PC-3 (cell line): ENCODE measurements around the gene ZNF541. TPM values are rescaled to one million over a fixed set of nuclear protein-coding genes. Genes with fewer than 3 reads are reported as not detected.

Source experiments
- ATAC-seq: fragments of 200-7000 bp; cut with Tn5 transposase; 2 replicates; pipeline ENCODE4 v1.9.1; 2020; ENCODE audit warnings: mild to moderate bottlenecking, moderate library complexity
- BruUV-seq: library from RNA; stranded (reverse); fragments of 400-500 nt; replicated peaks from 2 replicates; lab custom pipeline; 2021; lab: Mats Ljungman, UMichigan
- CTCF ChIA-PET: fragments of 300-600 bp; sonication (Branson Sonifier 250); formaldehyde crosslinking; loops from one replicate; lab custom pipeline; 2022; ENCODE audit warnings: antibody characterized with exemption; lab: Charles Lee
- POLR2A ChIA-PET: fragments of 300-600 bp; sonication (Branson Sonifier 250); formaldehyde crosslinking; loops from one replicate; lab custom pipeline; 2022; ENCODE audit warnings: antibody characterized with exemption; ENCODE audit not compliant: unreplicated experiment; lab: Charles Lee
- DNase-seq: peaks from one replicate; pipeline ENCODE4 v3.0.0-alpha.2; 2015
- H2AFZ ChIP-seq: fragments of 300-600 bp; sonication (generic); 2 replicates; pipeline ENCODE4 v1.6.0; 2016; ENCODE audit warnings: antibody characterized with exemption, low read length
- H3F3A ChIP-seq: fragments of 300-600 bp; sonication (generic); one replicate; pipeline ENCODE4 v1.6.0; 2017; ENCODE audit warnings: antibody characterized with exemption, low read length, control low read depth, mild to moderate bottlenecking; ENCODE audit not compliant: unreplicated experiment
- H3K27ac ChIP-seq: fragments of 300-600 bp; sonication (generic); 2 replicates; pipeline ENCODE4 v1.5.1; 2016; ENCODE audit warnings: mild to moderate bottlenecking, low read length
- H3K27me3 ChIP-seq: fragments of 300-600 bp; sonication (generic); 2 replicates; pipeline ENCODE4 v1.6.1; 2016; ENCODE audit warnings: low read length, mixed read lengths
- H3K36me3 ChIP-seq: fragments of 300-600 bp; sonication (generic); 2 replicates; pipeline ENCODE4 v1.6.1; 2016; ENCODE audit warnings: low read depth, mixed run types, low read length, mixed read lengths
- H3K4me1 ChIP-seq: fragments of 300-600 bp; sonication (generic); 2 replicates; pipeline ENCODE4 v1.5.1; 2016; ENCODE audit warnings: low read length; ENCODE audit not compliant: insufficient read depth
- H3K4me2 ChIP-seq: fragments of 300-600 bp; sonication (generic); 2 replicates; pipeline ENCODE4 v1.6.0; 2016; ENCODE audit warnings: low read length
- H3K4me3 ChIP-seq: fragments of 300-600 bp; sonication (generic); 2 replicates; pipeline ENCODE4 v1.5.1; 2016; ENCODE audit warnings: mild to moderate bottlenecking, low read length, mixed read lengths
- H3K79me2 ChIP-seq: fragments of 300-600 bp; sonication (generic); 2 replicates; pipeline ENCODE4 v1.6.1; 2017; ENCODE audit warnings: low read length, mixed read lengths
- H3K9ac ChIP-seq: fragments of 300-600 bp; sonication (generic); 2 replicates; pipeline ENCODE4 v1.6.0; 2016; ENCODE audit warnings: mild to moderate bottlenecking, low read length
- H3K9me2 ChIP-seq: fragments of 300-600 bp; sonication (generic); replicated peaks from 2 replicates; pipeline ENCODE4 v1.6.1; 2016; ENCODE audit warnings: mixed run types, low read length, mixed read lengths
- H3K9me3 ChIP-seq: fragments of 300-600 bp; sonication (generic); 2 replicates; pipeline ENCODE4 v1.6.1; 2016; ENCODE audit warnings: low read length, mixed read lengths
- H4K20me1 ChIP-seq: fragments of 300-600 bp; sonication (generic); 2 replicates; pipeline ENCODE4 v1.6.1; 2016; ENCODE audit warnings: low read length, mixed read lengths
- EZH2 ChIP-seq: fragments of 300-600 bp; sonication (generic); IDR thresholded peaks from one replicate; pipeline ENCODE4 v1.6.1; 2017; ENCODE audit warnings: antibody characterized with exemption, mild to moderate bottlenecking, low read length; ENCODE audit not compliant: unreplicated experiment
- EZH2phosphoT487 ChIP-seq: fragments of 300-600 bp; sonication (generic); IDR thresholded peaks from 2 replicates; pipeline ENCODE4 v1.6.1; 2018; ENCODE audit warnings: mild to moderate bottlenecking, antibody characterized with exemption, low read length, borderline replicate concordance
- intact Hi-C: fragments of 100-400 bp; cut with micrococcal nuclease; formaldehyde crosslinking; loops from 2 replicates; pipeline ENCODE4 v1.9.0; 2023
- total RNA-seq: library from RNA; depleted of rRNA; stranded (reverse); fragments of >200 nt; gene quantifications from 2 replicates; pipeline ENCODE4 v1.2.3, GENCODE V29; 2014
- TF ChIP-seq, protein P1 (sequence below): fragments of 300-600 bp; sonication (generic); conservative IDR thresholded peaks from 2 replicates; pipeline ENCODE4 v1.5.1; 2017; ENCODE audit warnings: antibody characterized with exemption, low read depth, mild to moderate bottlenecking, low read length

Gene ZNF541
- total RNA-seq, 1 experiment from 2014 or later = not detected

DNA sequence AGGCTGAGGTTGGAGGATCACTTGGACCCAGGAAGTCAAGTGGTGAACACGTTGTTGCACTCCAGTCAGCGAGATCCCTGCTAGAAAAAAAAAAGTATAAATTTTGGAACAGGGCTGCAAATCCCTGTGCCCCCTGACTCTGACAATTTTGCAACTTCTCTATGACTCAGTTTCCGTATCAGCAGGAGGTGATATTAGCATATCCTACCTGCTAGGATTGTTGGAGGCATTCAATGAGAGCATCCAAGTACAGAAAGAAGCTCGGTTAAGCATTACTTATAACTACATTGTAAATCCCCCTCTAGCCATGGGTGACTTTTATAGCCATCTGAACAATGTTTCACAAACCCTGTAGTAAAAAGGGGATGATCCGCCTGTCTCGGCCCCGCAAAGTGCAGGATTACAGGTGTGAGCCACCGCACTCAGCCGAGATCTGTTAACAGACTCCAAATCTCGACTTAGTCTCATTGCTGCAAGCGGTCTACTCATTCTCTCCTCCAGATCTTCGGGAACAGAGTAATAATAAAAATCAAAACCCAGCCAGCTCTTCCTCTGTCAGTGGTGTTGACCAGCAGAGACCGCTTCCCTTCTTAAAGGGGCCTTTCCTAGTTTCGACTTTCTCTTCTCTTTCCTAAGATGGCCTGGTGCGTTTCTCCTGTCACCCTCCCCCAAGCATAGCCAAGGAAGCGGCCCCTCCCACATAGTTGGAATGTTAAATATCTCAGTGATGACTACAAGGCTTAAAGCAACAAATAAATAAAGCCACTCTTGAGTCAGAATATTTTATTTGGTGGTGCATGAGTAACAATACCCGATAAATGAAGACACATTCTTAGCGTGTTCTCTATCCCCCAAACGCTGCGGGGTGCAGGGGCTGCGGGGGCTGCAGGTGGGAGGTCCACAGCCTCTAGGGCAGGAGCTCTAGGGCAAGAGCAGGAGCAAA is 25.7 kb upstream of the ZNF541 start:
- intact Hi-C loops = loop anchor here (2.0 to 5.0 kb wide), 2 partner anchors 144 to 161 kb away; no protein-coding TSS in a partner anchor
- no peaks in the 10 kb centered on the region for H3K9me2 ChIP-seq
- H4K20me1 ChIP-seq = no peaks in the 10 kb centered on the region
- CTCF ChIA-PET = interaction anchor here (1.1 kb wide), 1 partner anchor 83 kb away, joined by 10 read pairs; the partner anchor contains the start of gene NAPA
- H3K79me2 ChIP-seq = no peaks in the 10 kb centered on the region
- POLR2A ChIA-PET = no interaction called here
- H3K4me1 ChIP-seq = peaks cover 24% of the 10 kb centered on the region
- H3K27ac ChIP-seq = peak overlapping the region; percentile 91
- H3F3A ChIP-seq = peaks cover 6% of the 10 kb centered on the region
- no peaks in the 10 kb centered on the region for H3K36me3 ChIP-seq
- H3K9ac ChIP-seq = peak overlapping the region; percentile 67
- DNase-seq = peak; percentile 94
- peak; percentile 58 for ATAC-seq
- H2AFZ ChIP-seq = peak overlapping the region; percentile 88
- TF ChIP-seq, protein P1, sequence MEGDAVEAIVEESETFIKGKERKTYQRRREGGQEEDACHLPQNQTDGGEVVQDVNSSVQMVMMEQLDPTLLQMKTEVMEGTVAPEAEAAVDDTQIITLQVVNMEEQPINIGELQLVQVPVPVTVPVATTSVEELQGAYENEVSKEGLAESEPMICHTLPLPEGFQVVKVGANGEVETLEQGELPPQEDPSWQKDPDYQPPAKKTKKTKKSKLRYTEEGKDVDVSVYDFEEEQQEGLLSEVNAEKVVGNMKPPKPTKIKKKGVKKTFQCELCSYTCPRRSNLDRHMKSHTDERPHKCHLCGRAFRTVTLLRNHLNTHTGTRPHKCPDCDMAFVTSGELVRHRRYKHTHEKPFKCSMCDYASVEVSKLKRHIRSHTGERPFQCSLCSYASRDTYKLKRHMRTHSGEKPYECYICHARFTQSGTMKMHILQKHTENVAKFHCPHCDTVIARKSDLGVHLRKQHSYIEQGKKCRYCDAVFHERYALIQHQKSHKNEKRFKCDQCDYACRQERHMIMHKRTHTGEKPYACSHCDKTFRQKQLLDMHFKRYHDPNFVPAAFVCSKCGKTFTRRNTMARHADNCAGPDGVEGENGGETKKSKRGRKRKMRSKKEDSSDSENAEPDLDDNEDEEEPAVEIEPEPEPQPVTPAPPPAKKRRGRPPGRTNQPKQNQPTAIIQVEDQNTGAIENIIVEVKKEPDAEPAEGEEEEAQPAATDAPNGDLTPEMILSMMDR = no peak
- TF ChIP-seq EZH2 = no peak
- TF ChIP-seq EZH2phosphoT487 = no peak
- no TSS peak for BruUV-seq
- peak overlapping the region; percentile 92 for H3K4me2 ChIP-seq
- H3K27me3 ChIP-seq = no peaks in the 10 kb centered on the region
- peak overlapping the region; percentile 76 for H3K4me3 ChIP-seq
- no peaks in the 10 kb centered on the region for H3K9me3 ChIP-seq

DNA sequence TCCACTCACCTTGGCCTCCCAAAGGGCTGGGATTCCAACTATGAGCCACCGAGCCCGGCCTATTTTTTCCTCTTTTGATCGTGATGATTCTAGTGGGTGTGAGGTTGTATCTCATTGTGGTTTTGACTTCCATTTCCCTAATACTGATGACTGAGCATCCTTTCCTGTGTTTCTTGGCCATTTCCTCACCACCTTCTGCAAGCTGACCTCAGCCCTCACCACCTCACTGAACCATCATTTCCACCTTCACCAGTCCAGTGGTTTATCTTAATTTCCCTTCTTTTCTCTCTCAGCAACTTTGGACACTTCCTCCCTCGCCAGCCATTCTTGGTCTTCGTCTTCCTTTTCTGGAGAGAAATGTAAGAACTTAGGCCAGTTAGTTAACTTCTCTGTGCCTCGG is 23.0 kb upstream of the ZNF541 start:
- Histone ChIP-seq H3K4me2 (no peak overlapping the region), H2AFZ (no peak overlapping the region), H3K9ac (no peak overlapping the region), H3K9me2 (no peaks in the 10 kb centered on the region), H3K4me3 (no peak overlapping the region), H3K79me2 (no peaks in the 10 kb centered on the region), H3F3A (peaks cover 6% of the 10 kb centered on the region), H3K9me3 (no peaks in the 10 kb centered on the region), H4K20me1 (no peaks in the 10 kb centered on the region), H3K27me3 (no peaks in the 10 kb centered on the region), H3K36me3 (no peaks in the 10 kb centered on the region), H3K4me1 (peaks cover 16% of the 10 kb centered on the region), H3K27ac (no peak overlapping the region)
- TF ChIP-seq EZH2phosphoT487 (no peak), EZH2 (no peak)
- TF ChIP-seq, protein P1 = no peak
- ChIA-PET POLR2A (no interaction called here), CTCF (no interaction called here)
- no TSS peak for BruUV-seq
- no peak for ATAC-seq
- no peak for DNase-seq
- intact Hi-C loops = loop anchor here (5.0 kb wide), 1 partner anchor 159 kb away; no protein-coding TSS in a partner anchor
